Right atrium auricular region (tissue), 2 donors: Measurements from ENCODE around the gene ALDH3B1. TPM values are rescaled to one million over a fixed set of nuclear protein-coding genes. Genes with fewer than 3 reads are reported as not detected.

Experiments used
- DNase-seq: peaks from one replicate; pipeline ENCODE4 v3.0.0-alpha.2; 2019; ENCODE audit warnings: low spot score
- H3K27ac ChIP-seq, 2 donors: fragments of 200-600 bp; sonication (generic); 1 replicate in 1 of 2; 2 replicates in 1 of 2; pipeline ENCODE4 v1.5.1; 2016 to 2019
- H3K27me3 ChIP-seq, 2 donors: fragments of 200-600 bp; sonication (generic); one replicate each; pipeline versions ENCODE4 v1.5.1 to v1.6.0; 2017 to 2019
- H3K36me3 ChIP-seq: fragments of 200-600 bp; sonication (generic); one replicate; pipeline ENCODE4 v1.5.1; 2016
- H3K4me1 ChIP-seq, 2 donors: fragments of 200-600 bp; sonication (generic); one replicate each; pipeline versions ENCODE4 v1.5.1 to v1.6.0; 2017 to 2019
- H3K4me3 ChIP-seq, 2 donors: fragments of 200-600 bp; sonication (generic); 1 replicate in 1 of 2; 2 replicates in 1 of 2; pipeline ENCODE4 v1.5.1; 2017 to 2019; ENCODE audit warnings: mild to moderate bottlenecking in 1 of 2, moderate library complexity in 1 of 2
- H3K9me3 ChIP-seq, 2 donors: fragments of 200-600 bp; sonication (generic); one replicate each; pipeline ENCODE4 v1.5.1; 2019
- total RNA-seq, 2 donors: library from RNA; depleted of rRNA; stranded (reverse); fragments of >200 nt; gene quantifications; one replicate each; pipeline ENCODE4 v1.1.0, GENCODE V29; 2016
- TF ChIP-seq, protein P1 (sequence below), 2 donors: fragments of 200-600 bp; sonication (generic); IDR thresholded peaks; one replicate each; pipeline ENCODE4 v1.5.1; 2019; ENCODE audit warnings: antibody characterized with exemption in 2 of 2

Gene ALDH3B1
- total RNA-seq, 2 donors from 2014 or later = 10.5 to 21.6 TPM

- TF ChIP-seq, protein P1, sequence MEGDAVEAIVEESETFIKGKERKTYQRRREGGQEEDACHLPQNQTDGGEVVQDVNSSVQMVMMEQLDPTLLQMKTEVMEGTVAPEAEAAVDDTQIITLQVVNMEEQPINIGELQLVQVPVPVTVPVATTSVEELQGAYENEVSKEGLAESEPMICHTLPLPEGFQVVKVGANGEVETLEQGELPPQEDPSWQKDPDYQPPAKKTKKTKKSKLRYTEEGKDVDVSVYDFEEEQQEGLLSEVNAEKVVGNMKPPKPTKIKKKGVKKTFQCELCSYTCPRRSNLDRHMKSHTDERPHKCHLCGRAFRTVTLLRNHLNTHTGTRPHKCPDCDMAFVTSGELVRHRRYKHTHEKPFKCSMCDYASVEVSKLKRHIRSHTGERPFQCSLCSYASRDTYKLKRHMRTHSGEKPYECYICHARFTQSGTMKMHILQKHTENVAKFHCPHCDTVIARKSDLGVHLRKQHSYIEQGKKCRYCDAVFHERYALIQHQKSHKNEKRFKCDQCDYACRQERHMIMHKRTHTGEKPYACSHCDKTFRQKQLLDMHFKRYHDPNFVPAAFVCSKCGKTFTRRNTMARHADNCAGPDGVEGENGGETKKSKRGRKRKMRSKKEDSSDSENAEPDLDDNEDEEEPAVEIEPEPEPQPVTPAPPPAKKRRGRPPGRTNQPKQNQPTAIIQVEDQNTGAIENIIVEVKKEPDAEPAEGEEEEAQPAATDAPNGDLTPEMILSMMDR (IDR thresholded peaks at IDR 0.05) = no peak
- H3K4me1 ChIP-seq = no peaks in the 10 kb centered on the region
- H3K27ac ChIP-seq = no peak overlapping the region
- no peaks in the 10 kb centered on the region for H3K36me3 ChIP-seq
- peaks cover 0 to 7% of the 10 kb centered on the region in 2 donors for H3K9me3 ChIP-seq
- DNase-seq = no peak
- H3K27me3 ChIP-seq = no peaks in the 10 kb centered on the region
- no peak overlapping the region for H3K4me3 ChIP-seq
Measured at GRCh38 chr11:68022531-68022930, 12.4 kb downstream of the ALDH3B1 start.

DNA sequence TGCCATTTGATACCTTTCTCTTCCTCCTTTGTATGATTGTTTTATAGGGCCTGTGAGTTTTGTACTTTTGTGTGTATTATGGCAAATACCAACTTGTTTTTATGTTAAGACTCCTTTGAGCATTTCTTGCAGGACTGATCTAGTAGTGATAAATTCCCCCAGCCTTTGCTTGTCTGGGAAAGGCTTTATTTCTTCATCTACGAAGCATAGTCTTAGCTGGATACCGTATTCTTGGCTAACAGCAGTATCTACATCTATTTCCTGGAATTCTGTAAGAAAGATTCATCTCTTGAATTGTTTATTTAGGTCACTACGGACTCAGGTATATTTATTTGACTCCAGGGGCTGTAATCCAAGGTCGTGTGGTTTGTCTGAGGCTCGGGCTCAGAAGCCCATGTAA lies 14.4 kb downstream of the ALDH3B1 start:
- peaks cover 0 to 5% of the 10 kb centered on the region in 2 donors for H3K4me1 ChIP-seq
- H3K27ac ChIP-seq = no peak overlapping the region
- no peak for DNase-seq
- peaks cover 0 to 7% of the 10 kb centered on the region in 2 donors for H3K9me3 ChIP-seq
- H3K4me3 ChIP-seq = no peak overlapping the region
- TF ChIP-seq, protein P1 (IDR thresholded peaks at IDR 0.05) = no peak
- H3K27me3 ChIP-seq = no peaks in the 10 kb centered on the region
- no peaks in the 10 kb centered on the region for H3K36me3 ChIP-seq

GRCh38 chr11:68025047-68025446 lies 14.9 kb downstream of the ALDH3B1 start:
- no peak overlapping the region for H3K27ac ChIP-seq
- H3K9me3 ChIP-seq = peaks cover 0 to 7% of the 10 kb centered on the region in 2 donors
- no peak for DNase-seq
- H3K4me3 ChIP-seq = no peak overlapping the region
- TF ChIP-seq, protein P1 (IDR thresholded peaks at IDR 0.05) = no peak
- H3K36me3 ChIP-seq = no peaks in the 10 kb centered on the region
- no peaks in the 10 kb centered on the region for H3K27me3 ChIP-seq
- H3K4me1 ChIP-seq = peaks cover 0 to 9% of the 10 kb centered on the region in 2 donors

DNA sequence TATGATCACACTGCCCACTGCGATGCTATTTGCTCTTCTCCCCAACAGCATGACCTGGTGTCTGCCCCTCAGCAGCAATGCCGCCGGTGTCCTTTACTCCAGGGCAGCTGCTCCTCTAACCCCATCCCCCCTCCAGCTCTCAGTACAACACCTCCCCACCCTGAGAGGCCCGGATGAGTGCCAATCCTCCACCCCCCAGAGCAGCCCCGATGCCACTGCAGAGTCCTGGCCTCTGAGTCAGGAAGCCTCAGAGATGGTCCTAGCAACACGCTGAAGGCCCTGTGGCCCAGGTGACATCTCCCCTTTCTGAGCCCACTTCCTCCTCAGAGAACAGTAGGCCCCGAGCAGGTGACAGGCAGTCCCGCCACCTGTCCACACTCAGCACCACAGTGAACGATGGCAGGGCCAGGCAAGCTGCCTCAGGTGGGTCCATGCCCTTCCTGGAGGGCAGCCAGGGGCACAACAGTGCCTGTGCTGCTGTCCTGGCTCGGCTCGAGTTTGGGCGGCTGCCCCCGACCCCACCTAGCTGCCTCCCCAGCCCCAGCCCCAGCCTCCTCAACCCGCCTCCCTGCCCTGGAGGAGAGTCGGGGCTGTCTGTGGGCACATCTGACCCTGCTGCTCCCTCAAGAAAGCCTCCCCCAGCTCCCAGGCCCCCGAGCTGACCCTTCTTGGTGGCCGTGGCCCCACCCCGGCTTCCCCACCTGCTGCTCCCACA lies 16.4 kb downstream of the ALDH3B1 start:
- Histone ChIP-seq H3K36me3 (no peaks in the 10 kb centered on the region), H3K9me3 (peaks cover 0 to 7% of the 10 kb centered on the region in 2 donors), H3K4me3 (no peak overlapping the region), H3K4me1 (peaks cover 0 to 14% of the 10 kb centered on the region in 2 donors), H3K27me3 (no peaks in the 10 kb centered on the region), H3K27ac (no peak overlapping the region)
- no peak for DNase-seq
- TF ChIP-seq, protein P1 (IDR thresholded peaks at IDR 0.05) = no peak

- no peak for DNase-seq
- H3K36me3 ChIP-seq = no peaks in the 10 kb centered on the region
- H3K27me3 ChIP-seq = no peaks in the 10 kb centered on the region
- peaks cover 0 to 26% of the 10 kb centered on the region in 2 donors for H3K4me1 ChIP-seq
- TF ChIP-seq, protein P1 (IDR thresholded peaks at IDR 0.05) = no peak
- peaks cover 0 to 7% of the 10 kb centered on the region in 2 donors for H3K9me3 ChIP-seq
- no peak overlapping the region for H3K27ac ChIP-seq
- H3K4me3 ChIP-seq = no peak overlapping the region
Measured at GRCh38 chr11:68027667-68028066, 17.5 kb downstream of the ALDH3B1 start.
